LHCN-M2 (cell line): Measurements from ENCODE around the gene VPS51. TPM values are rescaled to one million over a fixed set of nuclear protein-coding genes. Genes with fewer than 3 reads are reported as not detected.
A peak's percentile ranks its signal among the peaks of the same experiment; 100 is the strongest.
"Not testable (repeated sequence)": the region's sequence is repeated elsewhere in the genome, so short reads cannot be mapped to it uniquely, and the experiment has no call there.

Experiments used
- DNase-seq: peaks from one replicate; pipeline ENCODE4 v3.0.0-alpha.2; 2012; ENCODE audit warnings: low read depth
- total RNA-seq: library from RNA; depleted of rRNA; stranded (reverse); fragments of >200 nt; gene quantifications from 2 replicates; pipeline ENCODE4 v1.2.3, GENCODE V29; 2014

The VPS51 gene
- total RNA-seq, 1 experiment from 2014 or later = 174 TPM

GRCh38 chr11:65118891-65119669, 23.1 kb downstream of the VPS51 start:
- DNase-seq = not testable (repeated sequence)

GRCh38 chr11:65119670-65119995, 23.6 kb downstream of the VPS51 start:
- DNase-seq = no peak

GRCh38 chr11:65120831-65121230, 24.8 kb downstream of the VPS51 start:
- no peak for DNase-seq

- DNase-seq = no peak
Observed at GRCh38 chr11:65121447-65121864, 25.4 kb downstream of the VPS51 start.

GRCh38 chr11:65121865-65122696, 26.1 kb downstream of the VPS51 start, which contains the start of the genes FAU and MRPL49:
TSS of gene FAU (minus strand) at chr11:65122134. CDS start at chr11:65121813, 321 bp downstream.
TSS of gene MRPL49 (plus strand) at chr11:65122321. CDS start at chr11:65122347, 26 bp downstream.
- DNase-seq = peak; percentile 93

- no peak for DNase-seq
Observed at GRCh38 chr11:65124480-65125196, 28.6 kb downstream of the VPS51 start.

GRCh38 chr11:65125197-65126056, 29.4 kb downstream of the VPS51 start:
- DNase-seq = no peak

GRCh38 chr11:65126624-65127274, 30.7 kb downstream of the VPS51 start:
- DNase-seq = no peak

- DNase-seq = no peak
Observed at GRCh38 chr11:65127473-65128181, 31.6 kb downstream of the VPS51 start.

GRCh38 chr11:65128182-65129145, 32.5 kb downstream of the VPS51 start:
- DNase-seq = no peak

GRCh38 chr11:65129649-65130441, 33.8 kb downstream of the VPS51 start:
- DNase-seq = no peak

GRCh38 chr11:65130631-65131416, 34.8 kb downstream of the VPS51 start:
- no peak for DNase-seq

- no peak for DNase-seq
Observed at GRCh38 chr11:65131417-65131776, 35.4 kb downstream of the VPS51 start.

- no peak for DNase-seq
Observed at GRCh38 chr11:65131895-65132237, 35.9 kb downstream of the VPS51 start.

- no peak for DNase-seq
Observed at GRCh38 chr11:65132238-65132987, 36.4 kb downstream of the VPS51 start.

GRCh38 chr11:65132988-65133700, 37.1 kb downstream of the VPS51 start:
- DNase-seq = no peak
